Right lobe of liver (tissue), 6 donors: Measurements from ENCODE around the gene EML3. TPM values are rescaled to one million over a fixed set of nuclear protein-coding genes. Genes with fewer than 3 reads are reported as not detected.
"Not testable (repeated sequence)": the region's sequence is repeated elsewhere in the genome, so short reads cannot be mapped to it uniquely, and the experiment has no call there.

Source experiments
- ATAC-seq, 4 donors: fragments of 200-7000 bp; cut with Tn5 transposase; one replicate each; pipeline ENCODE4 v1.9.1; 2020; ENCODE audit warnings: mild to moderate bottlenecking in 4 of 4, moderate library complexity in 4 of 4
- DNase-seq, 3 donors: peaks; one replicate each; pipeline ENCODE4 v3.0.0-alpha.2; 2020
- H3K27ac ChIP-seq, 3 donors: fragments of 200-600 bp; one replicate each; pipeline ENCODE4 v1.8.0; 2022
- H3K27me3 ChIP-seq, 2 donors: fragments of 200-600 bp; one replicate each; pipeline ENCODE4 v1.8.0; 2022
- H3K36me3 ChIP-seq, 4 donors: fragments of 200-600 bp; sonication (generic) in 1 of 4; one replicate each; pipeline versions ENCODE4 v1.5.1 to v1.8.0; 2017 to 2022; ENCODE audit warnings: control low read depth in 1 of 4
- H3K4me1 ChIP-seq, 4 donors: fragments of 200-600 bp; sonication (generic) in 1 of 4; one replicate each; pipeline versions ENCODE4 v1.5.1 to v1.8.0; 2017 to 2022; ENCODE audit warnings: control low read depth in 1 of 4
- H3K4me3 ChIP-seq, 3 donors: fragments of 200-600 bp; one replicate each; pipeline ENCODE4 v1.8.0; 2022
- H3K9me3 ChIP-seq, 4 donors: fragments of 200-600 bp; sonication (generic) in 1 of 4; one replicate each; pipeline versions ENCODE4 v1.5.1 to v1.8.0; 2017 to 2022; ENCODE audit warnings: control low read depth in 1 of 4
- CTCF ChIP-seq, 4 donors: fragments of 200-600 bp in 3 of 4; fragments of 450-650 bp in 1 of 4; IDR thresholded peaks; one replicate each; pipeline versions ENCODE4 v1.5.1 to v1.8.0; 2016 to 2022; ENCODE audit warnings: antibody characterized with exemption in 4 of 4, mild to moderate bottlenecking in 2 of 4
- POLR2A ChIP-seq: fragments of 450-650 bp; IDR thresholded peaks from one replicate; pipeline ENCODE4 v1.6.1; 2017; ENCODE audit warnings: antibody characterized with exemption, mild to moderate bottlenecking
- WGBS: methylation state at CpG from one replicate; pipeline ENCODE4 v1.1.6; 2018; ENCODE audit warnings: low coverage, low lambda C conversion rate; ENCODE audit not compliant: insufficient coverage; ENCODE audit errors: missing lambda C conversion rate; 5-methylcytosine and 5-hydroxymethylcytosine counted together
- intact Hi-C, 2 donors: fragments of 100-400 bp; cut with DNase I; formaldehyde crosslinking; loops; one replicate each; pipeline versions ENCODE4 v1.11.2 to v1.14.1; 2022
- total RNA-seq, 6 experiments: library from RNA; depleted of rRNA in 2 of 6; stranded (reverse); fragments of >200 nt in 2 of 6; fragmentation: NEBNext Ultra II Directional in 3 of 6; extraction: Animal tissue kit (Norgen Biotek cat#: 25700) in 3 of 6; gene quantifications; one replicate each; pipeline versions ENCODE4 v1.1.0 to v1.2.4, GENCODE V29; 2016 to 2023
- donor health status: DM: no; HTN: yes; CAD: no.
- donor health status: DM: no; HTN: no; CAD: no.
- donor health status: DM: no; HTN: no; CAD: no.
- donor health status: DM: no; HTN: yes; CAD: no.
- donor health status: DM: no; HTN: yes; CAD: no.

EML3 gene
- total RNA-seq, 6 experiments from 2014 or later, result 19.1 to 36.4 (median 22.7) TPM

- DNase-seq (peak; percentile 95 to 97 (median 96)), ATAC-seq (peak; percentile 81 to 92 (median 86))
- no peaks in the 10 kb centered on the region for H3K9me3 ChIP-seq
- H3K4me1 ChIP-seq, result peaks cover 0 to 56% (median 24%) of the 10 kb centered on the region in 4 donors
- peaks cover 0 to 36% (median 20%) of the 10 kb centered on the region in 4 donors for H3K36me3 ChIP-seq
- H3K27me3 ChIP-seq, result no peaks in the 10 kb centered on the region
- WGBS, result 1% methylated on average over 31 of the region's 58 CpGs
- peak within 1 kb of the TSS; percentile 86 to 94 (median 92) for H3K27ac ChIP-seq
- TF ChIP-seq POLR2A (peak; percentile 92), CTCF (IDR thresholded peaks at IDR 0.05) (peak in 3 of 4 donors; percentile 9 to 16 (median 10))
- H3K4me3 ChIP-seq, result peak within 1 kb of the TSS; percentile 70 to 87 (median 78)
- intact Hi-C loops, result no loop called here
These were observed 21.0 kb downstream of the EML3 start, which contains the start of gene TUT1 for GRCh38 chr11:62591448-62592145. TSS of gene TUT1 (minus strand) at chr11:62591523. CDS start at chr11:62591485, 38 bp downstream.

- peaks cover 0 to 20% (median 8%) of the 10 kb centered on the region in 4 donors for H3K36me3 ChIP-seq
These were observed 23.5 kb downstream of the EML3 start for GRCh38 chr11:62588966-62589637.

GRCh38 chr11:62585356-62585755, 27.2 kb downstream of the EML3 start:
- H3K27me3 ChIP-seq, H3K9me3 ChIP-seq, ATAC-seq, H3K4me3 ChIP-seq, intact Hi-C loops: not testable (repeated sequence)
- 100% methylated on average over 1 of the region's 7 CpGs for WGBS
- peak in 1 of 3 donors; percentile 24 for DNase-seq
- H3K27ac ChIP-seq, result peak overlapping the region in 1 of 3 donors; percentile 20
- peaks cover 0 to 34% (median 12%) of the 10 kb centered on the region in 4 donors for H3K36me3 ChIP-seq
- peaks cover 0 to 46% (median 17%) of the 10 kb centered on the region in 4 donors for H3K4me1 ChIP-seq

More at GRCh38 chr11:62588966-62589637, 23.5 kb downstream of the EML3 start:
- H3K4me3 ChIP-seq, result no peak overlapping the region
- peak overlapping the region in 2 of 3 donors; percentile 79 to 87 for H3K27ac ChIP-seq
- 60% methylated on average over 14 of the region's 18 CpGs for WGBS
- intact Hi-C loops, result no loop called here
- DNase-seq (peak in 1 of 3 donors; percentile 18), ATAC-seq (no peak)
- no peak for TF ChIP-seq CTCF (IDR thresholded peaks at IDR 0.05)
- H3K9me3 ChIP-seq, result no peaks in the 10 kb centered on the region
- no peaks in the 10 kb centered on the region for H3K27me3 ChIP-seq
- peaks cover 0 to 56% (median 24%) of the 10 kb centered on the region in 4 donors for H3K4me1 ChIP-seq

GRCh38 chr11:62581735-62582134, 30.8 kb downstream of the EML3 start:
- H3K4me3 ChIP-seq, intact Hi-C loops, DNase-seq, H3K27me3 ChIP-seq, H3K9me3 ChIP-seq, ATAC-seq: not testable (repeated sequence)
- Histone ChIP-seq H3K4me1 (peaks cover 0 to 10% (median 2%) of the 10 kb centered on the region in 4 donors), H3K27ac (peak overlapping the region in 1 of 3 donors; percentile 13), H3K36me3 (peaks cover 0 to 52% (median 19%) of the 10 kb centered on the region in 4 donors)
- no CpG with 5 or more reads among the region's 4 CpGs for WGBS

GRCh38 chr11:62580959-62581715, 31.4 kb downstream of the EML3 start:
- DNase-seq, result peak in 1 of 3 donors; percentile 48
- Histone ChIP-seq H3K27ac (peak overlapping the region in 1 of 3 donors; percentile 13), H3K4me3 (no peak overlapping the region), H3K4me1 (peaks cover 0 to 10% (median 2%) of the 10 kb centered on the region in 4 donors), H3K27me3 (no peaks in the 10 kb centered on the region), H3K9me3 (no peaks in the 10 kb centered on the region), H3K36me3 (peaks cover 0 to 58% (median 19%) of the 10 kb centered on the region in 4 donors)
- ATAC-seq, result peak in 3 of 4 donors; percentile 5 to 61 (median 17)
- intact Hi-C loops, result no loop called here
- TF ChIP-seq CTCF (IDR thresholded peaks at IDR 0.05) (no peak), POLR2A (no peak)
- 92% methylated on average over 17 of the region's 18 CpGs for WGBS
